ENCODE results near the gene CCDC24.

The CCDC24 gene

DNA sequence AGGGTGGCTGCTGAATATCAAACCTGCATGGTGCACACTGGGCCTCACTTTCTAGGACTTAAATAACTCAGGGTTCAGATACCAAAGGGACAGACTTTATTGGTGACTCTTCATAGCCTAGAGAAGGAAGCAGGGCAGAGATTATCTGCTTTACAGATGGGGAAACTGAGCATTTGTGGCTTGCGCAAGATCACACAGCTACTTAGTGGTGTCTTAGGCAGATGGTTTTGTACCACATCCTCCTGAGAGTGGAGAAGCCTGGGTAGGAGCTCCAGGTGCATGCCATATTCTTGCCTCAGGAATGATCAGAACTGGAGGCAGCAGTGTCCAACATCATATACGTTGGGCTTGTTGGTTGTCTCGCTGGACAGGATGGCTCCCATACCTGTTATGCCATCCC lies 28.4 kb upstream of the CCDC24 start:
- no peak for DNase-seq (ENCODE audit: low read depth in 2 of 2)

DNA sequence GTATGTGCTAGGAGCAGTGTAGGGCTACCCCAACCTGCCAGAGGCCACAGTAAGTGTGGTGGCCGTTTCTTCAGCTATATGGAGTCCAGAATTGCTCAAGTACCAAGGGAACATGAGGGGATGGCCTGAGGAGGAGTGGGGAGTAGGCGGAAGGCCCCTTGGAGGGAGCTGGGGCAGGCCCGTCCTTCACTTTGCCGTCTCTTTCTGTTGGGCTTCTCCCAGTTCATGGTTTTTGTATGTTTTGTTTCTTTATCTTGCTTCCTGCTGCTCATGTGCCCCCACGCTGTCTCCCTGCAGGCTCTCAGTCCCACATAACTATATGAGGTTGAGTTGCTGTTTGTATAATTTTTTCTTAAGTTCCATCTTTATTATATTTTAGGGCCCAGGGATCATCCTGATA lies 27.5 kb upstream of the CCDC24 start:
- no peak for DNase-seq (ENCODE audit: low read depth in 2 of 2)

DNA sequence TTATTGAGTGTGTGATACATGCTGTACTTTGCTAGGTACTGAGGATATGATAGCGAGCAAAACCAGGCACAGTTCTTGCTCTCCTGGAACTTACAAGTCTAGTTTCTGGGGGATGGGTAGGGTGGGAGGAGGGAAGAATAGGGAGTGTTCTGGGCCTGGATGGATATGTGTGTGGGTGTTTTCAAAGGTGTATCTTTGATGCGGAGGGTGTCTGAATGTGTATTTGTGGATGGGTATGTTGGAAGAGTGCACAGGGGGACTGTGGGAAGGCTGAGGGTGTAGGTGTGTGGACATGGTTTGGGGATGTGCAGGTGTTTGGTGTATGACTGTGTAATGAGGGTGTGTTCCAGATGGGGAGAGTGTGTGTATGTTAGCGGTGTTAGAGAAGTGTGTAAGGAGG lies 26.1 kb upstream of the CCDC24 start:
- DNase-seq (ENCODE audit: low read depth in 2 of 2), result no peak

- no peak for DNase-seq (ENCODE audit: low read depth in 2 of 2)
These were observed 23.0 kb upstream of the CCDC24 start for GRCh38 chr1:43968348-43968948.

- DNase-seq (ENCODE audit: low read depth in 2 of 2), result no peak
These were observed 22.0 kb upstream of the CCDC24 start for GRCh38 chr1:43969416-43969745.

GRCh38 chr1:43969746-43970466 lies 21.5 kb upstream of the CCDC24 start, which contains the start of gene DPH2:
Gene DPH2 (plus strand): TSS chr1:43970010. CDS start chr1:43970176, 166 bp downstream.
- peak; percentile 91 for DNase-seq (ENCODE audit: low read depth in 2 of 2)

DNA sequence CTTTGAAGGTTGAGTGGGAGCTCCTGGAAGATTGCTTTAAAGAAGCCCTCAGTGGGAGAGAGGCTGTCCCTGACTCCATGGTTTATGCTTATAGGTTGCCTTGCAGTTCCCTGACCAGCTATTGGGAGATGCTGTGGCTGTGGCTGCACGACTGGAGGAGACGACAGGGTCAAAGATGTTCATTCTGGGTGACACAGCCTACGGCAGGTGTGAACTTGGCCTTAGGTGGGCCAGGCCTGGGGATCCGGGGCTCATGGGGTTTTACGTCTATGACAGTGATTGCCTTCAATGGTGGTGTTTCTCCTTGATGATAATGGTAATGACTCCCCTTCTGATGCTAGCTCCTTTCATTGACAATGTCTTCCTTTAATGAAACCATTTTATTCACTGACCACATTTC lies 20.9 kb upstream of the CCDC24 start:
- no peak for DNase-seq (ENCODE audit: low read depth in 2 of 2)

- no peak for DNase-seq (ENCODE audit: low read depth in 2 of 2)
These were observed 20.5 kb upstream of the CCDC24 start for GRCh38 chr1:43970911-43971310.

DNA sequence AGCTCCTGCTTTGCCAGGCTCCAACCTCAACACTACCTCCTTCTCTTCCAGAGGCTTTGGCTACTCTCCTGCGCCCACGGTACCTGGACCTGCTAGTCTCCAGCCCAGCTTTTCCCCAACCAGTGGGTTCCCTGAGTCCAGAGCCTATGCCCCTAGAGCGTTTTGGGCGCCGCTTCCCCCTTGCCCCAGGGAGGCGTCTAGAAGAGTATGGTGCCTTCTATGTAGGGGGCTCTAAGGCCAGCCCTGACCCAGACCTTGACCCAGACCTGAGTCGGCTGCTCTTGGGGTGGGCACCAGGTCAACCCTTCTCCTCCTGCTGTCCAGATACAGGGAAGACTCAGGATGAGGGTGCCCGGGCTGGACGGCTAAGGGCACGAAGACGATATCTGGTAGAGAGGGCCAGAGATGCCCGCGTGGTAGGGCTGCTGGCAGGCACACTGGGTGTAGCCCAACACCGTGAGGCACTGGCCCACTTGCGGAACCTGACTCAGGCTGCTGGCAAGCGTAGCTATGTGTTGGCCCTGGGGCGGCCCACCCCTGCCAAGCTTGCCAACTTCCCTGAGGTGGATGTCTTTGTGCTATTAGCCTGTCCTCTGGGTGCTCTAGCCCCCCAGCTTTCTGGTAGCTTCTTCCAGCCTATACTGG lies 19.9 kb upstream of the CCDC24 start:
- DNase-seq (ENCODE audit: low read depth in 2 of 2), result no peak

- no peak for DNase-seq (ENCODE audit: low read depth in 2 of 2)
These were observed 17.4 kb upstream of the CCDC24 start for GRCh38 chr1:43973981-43974442.

DNA sequence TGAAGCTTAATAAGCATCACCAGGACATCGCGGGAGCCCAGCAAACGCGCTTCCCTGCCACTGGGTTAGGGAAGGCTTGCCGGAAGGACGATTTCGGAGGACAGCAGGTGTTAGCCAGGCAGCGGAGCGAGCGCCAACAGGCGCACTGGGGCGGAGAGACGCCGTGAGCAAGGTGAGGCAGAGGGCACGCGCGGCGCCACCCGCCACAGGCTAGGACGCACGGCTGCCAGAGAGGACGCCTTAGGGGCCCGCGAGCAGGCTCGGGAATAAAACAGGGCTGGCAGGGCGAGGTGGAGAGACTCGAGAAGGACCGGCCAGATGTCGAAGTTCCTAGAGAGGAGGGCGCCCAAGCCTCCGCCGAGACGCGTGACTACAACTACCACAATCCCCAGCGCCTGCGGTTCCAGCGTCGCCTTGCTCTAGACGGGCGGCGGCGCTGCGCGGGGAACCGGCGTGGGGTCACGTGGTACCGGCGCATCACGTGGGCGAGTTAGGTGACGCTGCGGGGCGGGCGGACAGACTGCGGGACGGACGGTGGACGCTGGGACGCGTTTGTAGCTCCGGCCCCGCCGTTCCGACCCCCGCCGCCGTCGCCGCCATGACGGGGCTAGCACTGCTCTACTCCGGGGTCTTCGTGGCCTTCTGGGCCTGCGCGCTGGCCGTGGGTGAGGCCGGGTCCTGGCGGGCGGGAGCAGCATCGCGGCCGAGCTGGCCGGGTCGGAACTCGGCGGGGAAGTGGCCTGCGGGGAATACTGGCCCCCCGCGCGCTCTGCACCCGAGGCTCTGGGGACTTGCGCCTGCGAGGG lies 16.8 kb upstream of the CCDC24 start, which contains the start of gene ATP6V0B:
TSS of gene ATP6V0B (plus strand) at position 518 of the 806 bp plus-strand sequence. CDS start at position 599, 81 bp downstream.
- DNase-seq (ENCODE audit: low read depth in 2 of 2), result peak; percentile 79 to 80

DNA sequence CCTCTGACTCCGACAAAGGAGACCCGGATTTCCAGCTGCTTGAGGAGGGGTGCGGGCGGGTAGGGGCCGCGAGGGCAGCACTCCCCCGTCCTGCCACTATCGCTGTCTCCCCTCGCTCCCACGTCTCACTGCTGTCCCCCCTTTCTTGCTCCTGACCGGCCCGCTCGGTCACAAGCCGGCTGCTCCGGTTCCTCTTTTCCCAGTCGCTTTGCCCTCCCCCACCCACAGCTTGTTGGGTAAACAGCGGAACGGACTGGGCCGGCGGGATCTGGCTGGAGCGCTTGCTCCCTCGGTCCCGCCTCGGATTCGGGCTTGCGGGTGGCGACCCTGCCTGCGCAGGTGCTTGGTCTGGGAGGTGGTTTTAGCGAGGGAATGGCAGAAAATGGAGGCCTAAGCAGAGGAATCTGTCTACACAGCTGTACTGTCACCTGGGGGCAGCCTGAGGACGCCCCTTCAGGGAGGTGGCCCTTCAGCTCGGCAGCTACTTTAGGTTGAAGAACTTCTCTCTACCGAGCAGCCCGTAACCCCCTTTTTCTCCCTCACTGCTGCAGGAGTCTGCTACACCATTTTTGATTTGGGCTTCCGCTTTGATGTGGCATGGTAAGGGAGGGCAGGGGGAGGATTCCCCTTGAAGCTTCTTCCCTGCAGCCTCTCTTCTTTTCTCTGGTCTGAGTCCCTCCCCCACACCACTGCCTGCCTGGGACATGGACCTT lies 16.0 kb upstream of the CCDC24 start:
- no peak for DNase-seq (ENCODE audit: low read depth in 2 of 2)

- DNase-seq (ENCODE audit: low read depth in 2 of 2), result no peak
These were observed 15.4 kb upstream of the CCDC24 start for GRCh38 chr1:43976045-43976444.

GRCh38 chr1:43976890-43977289 lies 14.5 kb upstream of the CCDC24 start:
- no peak for DNase-seq (ENCODE audit: low read depth in 2 of 2)

DNA sequence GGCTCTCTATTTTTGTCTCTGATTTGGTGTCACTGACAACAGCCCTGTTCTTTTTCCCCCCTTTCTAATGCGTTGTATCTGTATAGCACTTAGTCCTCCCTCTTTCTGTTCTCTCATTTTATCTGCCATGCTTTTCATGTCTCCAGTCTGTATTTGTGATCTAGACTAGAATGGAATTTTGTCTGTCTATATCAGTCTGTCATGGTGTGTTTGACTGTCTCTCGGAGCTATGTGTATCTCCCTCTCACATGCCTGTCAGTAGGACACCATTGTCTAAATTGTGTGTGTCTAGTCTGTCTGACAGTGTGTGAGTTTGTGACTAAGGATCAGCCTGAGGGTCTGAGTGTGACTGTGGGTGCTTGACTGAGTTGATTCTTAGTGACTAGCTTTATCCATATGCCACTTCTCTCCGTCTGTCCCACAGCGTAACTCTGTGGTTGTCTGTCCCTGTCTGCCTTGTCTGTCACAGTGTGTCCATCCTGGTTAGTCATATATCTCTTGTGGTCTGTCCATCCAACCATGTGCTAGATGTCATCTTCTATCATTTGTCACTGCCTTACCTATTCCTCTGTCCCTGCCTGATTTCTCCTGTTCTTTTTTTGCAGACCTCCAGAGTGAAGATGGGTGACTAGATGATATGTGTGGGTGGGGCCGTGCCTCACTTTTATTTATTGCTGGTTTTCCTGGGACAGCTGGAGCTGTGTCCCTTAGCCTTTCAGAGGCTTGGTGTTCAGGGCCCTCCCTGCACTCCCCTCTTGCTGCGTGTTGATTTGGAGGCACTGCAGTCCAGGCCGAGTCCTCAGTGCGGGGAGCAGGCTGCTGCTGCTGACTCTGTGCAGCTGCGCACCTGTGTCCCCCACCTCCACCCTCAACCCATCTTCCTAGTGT lies 13.8 kb upstream of the CCDC24 start:
- DNase-seq (ENCODE audit: low read depth in 2 of 2), result no peak

GRCh38 chr1:43978264-43978550 lies 13.2 kb upstream of the CCDC24 start:
- no peak for DNase-seq (ENCODE audit: low read depth in 2 of 2)

DNA sequence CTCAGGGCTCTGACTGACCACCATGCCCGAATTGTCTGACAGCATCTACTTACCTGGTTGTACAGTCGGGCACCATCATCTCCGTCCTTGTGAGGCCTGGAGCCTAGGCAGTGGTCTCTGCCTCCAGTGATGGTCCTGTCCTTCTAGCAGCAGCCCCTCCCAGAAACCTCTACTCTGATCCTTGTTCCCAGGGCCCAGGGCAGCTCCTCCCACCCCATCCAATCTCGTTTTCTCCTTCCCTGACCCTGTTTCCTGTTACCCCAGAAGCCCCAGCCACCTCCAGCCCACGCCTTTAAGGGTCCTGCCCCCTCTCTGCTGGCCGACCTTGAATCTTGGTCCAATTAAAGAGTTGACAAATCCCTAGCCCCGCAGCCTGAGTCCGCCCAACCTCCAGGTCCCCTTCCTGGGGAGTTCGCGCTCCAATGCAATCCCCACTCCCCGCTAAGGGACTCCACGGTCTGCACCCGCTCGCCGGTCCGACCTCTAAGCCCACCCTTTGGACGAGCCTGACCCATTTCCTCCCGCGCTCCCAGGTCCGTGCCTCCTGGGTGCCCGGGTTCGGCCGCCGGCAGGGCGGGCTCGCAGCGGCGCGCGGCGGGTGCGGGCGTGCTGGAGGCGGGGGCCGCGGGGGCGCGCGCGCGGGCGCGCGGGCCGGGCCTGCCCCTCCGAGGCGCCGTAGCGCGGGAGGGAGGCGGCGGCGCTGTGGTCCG lies 12.7 kb upstream of the CCDC24 start, which contains the start of gene B4GALT2:
TSS of gene B4GALT2 (plus strand) at position 660 of the 710 bp plus-strand sequence. CDS start 1,951 bp downstream, outside the sequence.
- DNase-seq (ENCODE audit: low read depth in 2 of 2), result no peak

- no peak for DNase-seq (ENCODE audit: low read depth in 2 of 2)
These were observed 12.2 kb upstream of the CCDC24 start for GRCh38 chr1:43979261-43979527.

DNA sequence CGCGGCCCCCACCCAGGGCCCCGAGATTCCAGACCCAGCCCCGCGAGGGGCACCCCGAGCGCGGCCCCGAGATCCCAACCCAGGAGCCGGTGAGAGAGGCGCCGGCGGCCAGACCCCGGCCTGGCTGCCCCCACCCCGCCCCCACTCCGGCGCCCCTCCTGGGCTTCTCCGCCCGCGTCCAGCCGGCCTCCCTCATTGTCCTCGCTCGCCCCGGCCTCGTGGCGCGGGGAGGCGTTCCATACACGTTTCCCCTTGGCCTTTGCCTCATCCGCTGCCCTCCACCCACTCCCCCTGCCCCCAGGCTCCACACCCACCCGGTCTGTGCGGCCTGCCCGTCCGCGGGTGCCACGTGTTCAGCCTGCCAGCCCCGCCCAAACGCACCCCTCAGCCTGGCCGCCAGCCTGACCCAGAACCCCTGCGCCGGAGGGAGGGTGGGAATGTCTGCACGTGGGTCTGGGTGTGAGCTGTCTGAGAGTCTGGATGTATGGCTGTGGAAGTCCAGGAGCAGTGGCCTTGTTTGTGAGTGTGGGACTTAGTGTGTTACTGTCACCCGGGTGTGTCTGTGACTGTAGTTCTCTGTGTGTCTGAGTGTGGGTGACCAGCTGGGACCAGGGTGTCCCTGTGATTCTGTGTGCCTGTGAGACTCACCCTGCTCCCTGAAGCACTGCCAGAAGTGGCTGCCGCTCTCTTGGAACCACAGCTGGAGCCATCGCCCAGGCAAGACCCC lies 11.7 kb upstream of the CCDC24 start:
- no peak for DNase-seq (ENCODE audit: low read depth in 2 of 2)
